Kidney epithelial cell (primary cell): ENCODE data around the gene SPOCK1. TPM values are rescaled to one million over a fixed set of nuclear protein-coding genes. Genes with fewer than 3 reads are reported as not detected.

Experiments used
- DNase-seq: peaks from one replicate; pipeline ENCODE4 v3.0.0-alpha.2; 2010; ENCODE audit warnings: low read depth
- H3K27me3 ChIP-seq: 2 replicates; pipeline ENCODE4 v1.6.0; 2011; ENCODE audit warnings: low read length; ENCODE audit not compliant: control insufficient read depth, insufficient read depth
- H3K36me3 ChIP-seq: 2 replicates; pipeline ENCODE4 v1.5.1; 2011; ENCODE audit warnings: low read length; ENCODE audit not compliant: control insufficient read depth, insufficient read depth
- H3K4me3 ChIP-seq: 2 replicates; pipeline ENCODE4 v1.5.1; 2011; ENCODE audit warnings: low read depth, mild to moderate bottlenecking, control low read depth, low read length
- CTCF ChIP-seq: IDR thresholded peaks from 2 replicates; pipeline ENCODE4 v1.5.1; 2011; ENCODE audit warnings: mild to moderate bottlenecking, moderate library complexity, low read length, control low read depth, inconsistent platforms; ENCODE audit not compliant: insufficient read depth, poor library complexity, severe bottlenecking
- total RNA-seq: library from RNA; depleted of rRNA; stranded (reverse); fragments of >200 nt; gene quantifications from 2 replicates; pipeline ENCODE4 v1.2.3, GENCODE V29; 2015

Gene SPOCK1
- total RNA-seq, 1 donor from 2014 or later: 13.1 TPM

GRCh38 chr5:137313526-137314175 lies 185.5 kb downstream of the SPOCK1 start:
- no peak overlapping the region for H3K4me3 ChIP-seq
- no peaks in the 10 kb centered on the region for H3K27me3 ChIP-seq
- no peaks in the 10 kb centered on the region for H3K36me3 ChIP-seq
- TF ChIP-seq CTCF: no peak
- no peak for DNase-seq

GRCh38 chr5:137312011-137312410 lies 187.1 kb downstream of the SPOCK1 start:
- Histone ChIP-seq H3K36me3 (no peaks in the 10 kb centered on the region), H3K4me3 (no peak overlapping the region), H3K27me3 (no peaks in the 10 kb centered on the region)
- DNase-seq: no peak
- no peak for TF ChIP-seq CTCF

- no peak for TF ChIP-seq CTCF
- Histone ChIP-seq H3K27me3 (no peaks in the 10 kb centered on the region), H3K36me3 (no peaks in the 10 kb centered on the region), H3K4me3 (no peak overlapping the region)
- DNase-seq: peak; percentile 83
Measured at GRCh38 chr5:137310051-137310730, 188.9 kb downstream of the SPOCK1 start.

GRCh38 chr5:137309290-137309689 lies 189.8 kb downstream of the SPOCK1 start:
- no peak for DNase-seq
- H3K27me3 ChIP-seq: no peaks in the 10 kb centered on the region
- no peak overlapping the region for H3K4me3 ChIP-seq
- H3K36me3 ChIP-seq: no peaks in the 10 kb centered on the region
- TF ChIP-seq CTCF: no peak

GRCh38 chr5:137308311-137308710 lies 190.8 kb downstream of the SPOCK1 start:
- TF ChIP-seq CTCF: no peak
- H3K36me3 ChIP-seq: no peaks in the 10 kb centered on the region
- DNase-seq: no peak
- H3K4me3 ChIP-seq: no peak overlapping the region
- H3K27me3 ChIP-seq: no peaks in the 10 kb centered on the region
